ENCODE data around the gene TSR3.
A peak's percentile ranks its signal among the peaks of the same experiment; 100 is the strongest.

Gene TSR3

DNA sequence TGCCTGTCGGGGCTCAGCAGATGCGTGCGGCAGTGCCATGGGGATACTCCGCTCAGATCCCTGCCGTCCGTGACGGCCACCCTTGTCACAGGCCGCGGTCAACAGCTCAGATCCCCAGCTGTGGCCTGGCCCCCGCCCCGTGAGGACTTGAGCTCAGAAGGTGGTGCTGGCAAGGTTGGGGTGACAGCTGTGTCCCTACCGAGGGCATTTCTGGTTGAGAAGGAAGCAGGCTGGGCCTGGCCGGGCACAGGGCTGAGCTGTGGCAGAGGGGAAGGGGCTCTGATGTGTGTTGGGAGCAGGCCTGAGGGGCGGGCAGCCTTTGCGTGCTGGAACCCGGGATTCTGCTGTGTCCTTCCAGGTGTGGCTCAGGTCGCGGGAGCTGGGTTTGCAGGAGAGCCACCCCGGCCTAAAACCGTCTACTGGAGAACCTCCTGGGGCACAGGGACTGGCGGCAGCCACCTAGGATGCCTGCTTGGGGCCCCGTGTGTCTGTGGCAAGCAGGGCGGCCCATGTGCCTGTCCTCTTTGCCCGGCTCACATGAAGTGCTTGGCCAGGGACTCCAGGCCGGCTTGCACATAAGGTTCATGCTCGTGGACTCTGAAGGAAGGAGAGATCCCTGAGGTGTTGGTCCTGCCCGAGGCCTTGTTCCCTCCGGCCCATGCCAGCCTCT, 37.1 kb downstream of the TSR3 start:
- H3K9me3 ChIP-seq (ENCODE audit: insufficient read depth, low read length, severe bottlenecking), result no peaks in the 10 kb centered on the region
- H3K4me3 ChIP-seq (ENCODE audit: low read depth in 1 of 2, low read length in 2 of 2), result no peak overlapping the region
- peaks cover 95% of the 10 kb centered on the region for H3K36me3 ChIP-seq (ENCODE audit: insufficient read depth, low read length)
- peak overlapping the region; percentile 8; the same call in 1 of the 2 replicates for H3K4me2 ChIP-seq (ENCODE audit: insufficient read depth, low read length)
- no peak for DNase-seq
- H3K27ac ChIP-seq (ENCODE audit: low read length), result no peak overlapping the region
- H3K9ac ChIP-seq (ENCODE audit: low read depth, low read length), result no peak overlapping the region
- H3K4me1 ChIP-seq (ENCODE audit: insufficient read depth, low read length), result peaks cover 34% of the 10 kb centered on the region
- H4K20me1 ChIP-seq (ENCODE audit: insufficient read depth, low read length), result peaks cover 96% of the 10 kb centered on the region
- H3K27me3 ChIP-seq (ENCODE audit: insufficient read depth, low read length, poor library complexity), result no peaks in the 10 kb centered on the region
- H2AFZ ChIP-seq (ENCODE audit: low read depth, low read length), result no peak overlapping the region
- ATAC-seq (ENCODE audit: insufficient read depth, low read depth), result no peak
- TF ChIP-seq, protein P1, sequence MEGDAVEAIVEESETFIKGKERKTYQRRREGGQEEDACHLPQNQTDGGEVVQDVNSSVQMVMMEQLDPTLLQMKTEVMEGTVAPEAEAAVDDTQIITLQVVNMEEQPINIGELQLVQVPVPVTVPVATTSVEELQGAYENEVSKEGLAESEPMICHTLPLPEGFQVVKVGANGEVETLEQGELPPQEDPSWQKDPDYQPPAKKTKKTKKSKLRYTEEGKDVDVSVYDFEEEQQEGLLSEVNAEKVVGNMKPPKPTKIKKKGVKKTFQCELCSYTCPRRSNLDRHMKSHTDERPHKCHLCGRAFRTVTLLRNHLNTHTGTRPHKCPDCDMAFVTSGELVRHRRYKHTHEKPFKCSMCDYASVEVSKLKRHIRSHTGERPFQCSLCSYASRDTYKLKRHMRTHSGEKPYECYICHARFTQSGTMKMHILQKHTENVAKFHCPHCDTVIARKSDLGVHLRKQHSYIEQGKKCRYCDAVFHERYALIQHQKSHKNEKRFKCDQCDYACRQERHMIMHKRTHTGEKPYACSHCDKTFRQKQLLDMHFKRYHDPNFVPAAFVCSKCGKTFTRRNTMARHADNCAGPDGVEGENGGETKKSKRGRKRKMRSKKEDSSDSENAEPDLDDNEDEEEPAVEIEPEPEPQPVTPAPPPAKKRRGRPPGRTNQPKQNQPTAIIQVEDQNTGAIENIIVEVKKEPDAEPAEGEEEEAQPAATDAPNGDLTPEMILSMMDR (IDR thresholded peaks at IDR 0.05; ENCODE audit: borderline replicate concordance, extremely low read depth, low read length, poor library complexity, severe bottlenecking), result no peak
- no peak for TF ChIP-seq EZH2 (IDR thresholded peaks at IDR 0.05; ENCODE audit: borderline replicate concordance, low read depth, low read length, severe bottlenecking)
- H3K79me2 ChIP-seq (ENCODE audit: insufficient read depth, low read length), result peaks cover 99% of the 10 kb centered on the region

DNA sequence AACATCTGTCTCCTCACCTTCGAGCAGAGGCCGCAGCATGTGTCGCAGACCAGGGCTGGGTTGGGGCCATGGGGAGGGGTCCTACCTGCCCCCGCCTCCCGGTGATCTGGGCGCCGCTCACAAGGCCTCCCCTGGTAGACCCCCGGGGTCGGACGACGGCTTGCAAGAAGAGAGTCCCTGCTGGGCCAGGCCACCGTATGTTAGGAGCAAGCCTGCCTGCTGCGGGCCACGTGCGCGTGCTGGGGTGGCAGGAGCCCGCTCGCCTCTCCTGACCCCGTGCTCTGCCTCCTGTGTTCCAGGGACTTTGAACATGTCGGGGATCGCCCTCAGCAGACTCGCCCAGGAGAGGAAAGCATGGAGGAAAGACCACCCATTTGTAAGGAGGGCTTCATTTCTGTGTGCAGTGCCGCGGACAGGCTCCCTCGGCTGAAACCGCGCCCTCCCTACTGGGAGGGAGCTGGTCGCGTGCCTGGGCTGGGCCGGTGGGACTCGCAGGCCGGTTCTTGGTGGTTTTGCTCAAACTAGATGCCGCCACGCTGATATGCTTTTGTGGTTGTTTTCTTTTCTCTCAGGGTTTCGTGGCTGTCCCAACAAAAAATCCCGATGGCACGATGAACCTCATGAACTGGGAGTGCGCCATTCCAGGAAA, 37.8 kb downstream of the TSR3 start:
- peaks cover 89% of the 10 kb centered on the region for H4K20me1 ChIP-seq (ENCODE audit: insufficient read depth, low read length)
- peaks cover 93% of the 10 kb centered on the region for H3K79me2 ChIP-seq (ENCODE audit: insufficient read depth, low read length)
- H3K9ac ChIP-seq (ENCODE audit: low read depth, low read length), result no peak overlapping the region
- ATAC-seq (ENCODE audit: insufficient read depth, low read depth), result no peak
- H2AFZ ChIP-seq (ENCODE audit: low read depth, low read length), result no peak overlapping the region
- H3K36me3 ChIP-seq (ENCODE audit: insufficient read depth, low read length), result peaks cover 88% of the 10 kb centered on the region
- no peak for DNase-seq
- H3K4me3 ChIP-seq (ENCODE audit: low read depth in 1 of 2, low read length in 2 of 2), result no peak overlapping the region
- H3K27ac ChIP-seq (ENCODE audit: low read length), result no peak overlapping the region
- TF ChIP-seq, protein P1 (IDR thresholded peaks at IDR 0.05; ENCODE audit: borderline replicate concordance, extremely low read depth, low read length, poor library complexity, severe bottlenecking), result no peak
- TF ChIP-seq EZH2 (IDR thresholded peaks at IDR 0.05; ENCODE audit: borderline replicate concordance, low read depth, low read length, severe bottlenecking), result no peak
- no peaks in the 10 kb centered on the region for H3K9me3 ChIP-seq (ENCODE audit: insufficient read depth, low read length, severe bottlenecking)
- H3K4me2 ChIP-seq (ENCODE audit: insufficient read depth, low read length), result peak overlapping the region; percentile 8; the same call in 1 of the 2 replicates
- no peaks in the 10 kb centered on the region for H3K27me3 ChIP-seq (ENCODE audit: insufficient read depth, low read length, poor library complexity)
- H3K4me1 ChIP-seq (ENCODE audit: insufficient read depth, low read length), result peaks cover 34% of the 10 kb centered on the region

DNA sequence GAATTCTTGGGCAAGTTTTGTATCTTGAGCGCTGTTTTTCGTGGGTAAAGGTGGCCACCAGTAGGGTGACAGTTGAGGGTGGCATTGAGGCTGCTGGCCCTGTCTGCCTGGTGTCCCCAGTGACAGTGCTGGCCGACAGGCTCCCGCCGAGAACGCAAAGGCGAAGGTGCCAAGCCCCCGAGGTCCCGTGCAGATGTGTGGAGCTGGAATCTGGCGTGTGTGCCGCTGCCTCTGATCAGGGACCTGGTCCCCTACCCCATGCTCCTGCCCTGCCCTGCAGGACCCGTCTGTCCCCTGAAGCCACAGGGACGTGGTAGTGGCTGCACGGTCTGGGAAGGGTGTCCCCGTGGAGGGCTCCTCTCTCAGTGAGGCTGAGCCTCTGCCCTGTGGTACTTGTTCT, 38.8 kb downstream of the TSR3 start:
- Histone ChIP-seq H3K4me1 (ENCODE audit: insufficient read depth, low read length) (peaks cover 42% of the 10 kb centered on the region), H2AFZ (ENCODE audit: low read depth, low read length) (no peak overlapping the region), H4K20me1 (ENCODE audit: insufficient read depth, low read length) (peaks cover 80% of the 10 kb centered on the region), H3K79me2 (ENCODE audit: insufficient read depth, low read length) (peaks cover 88% of the 10 kb centered on the region), H3K27ac (ENCODE audit: low read length) (no peak overlapping the region), H3K9me3 (ENCODE audit: insufficient read depth, low read length, severe bottlenecking) (no peaks in the 10 kb centered on the region), H3K27me3 (ENCODE audit: insufficient read depth, low read length, poor library complexity) (no peaks in the 10 kb centered on the region), H3K36me3 (ENCODE audit: insufficient read depth, low read length) (peaks cover 78% of the 10 kb centered on the region), H3K4me2 (ENCODE audit: insufficient read depth, low read length) (peak overlapping the region; percentile 85; the same call in 1 of the 2 replicates), H3K9ac (ENCODE audit: low read depth, low read length) (peak overlapping the region; percentile 90), H3K4me3 (ENCODE audit: low read depth in 1 of 2, low read length in 2 of 2) (peak overlapping the region in 1 of 2 experiments; percentile 61; a peak in 1 of 4 replicates)
- ATAC-seq (ENCODE audit: insufficient read depth, low read depth) (no peak), DNase-seq (no peak)
- TF ChIP-seq, protein P1 (IDR thresholded peaks at IDR 0.05; ENCODE audit: borderline replicate concordance, extremely low read depth, low read length, poor library complexity, severe bottlenecking), result no peak
- no peak for TF ChIP-seq EZH2 (IDR thresholded peaks at IDR 0.05; ENCODE audit: borderline replicate concordance, low read depth, low read length, severe bottlenecking)

Data from DND-41 (cell line).